NCI-H226 (cell line): ENCODE results near the gene AURKAIP1.

Experiments
- DNase-seq: peaks from one replicate; pipeline ENCODE4 v3.0.0-alpha.2; 2015

AURKAIP1 gene

GRCh38 chr1:1331068-1331965 is 43.7 kb downstream of the AURKAIP1 start, which contains the start of gene TAS1R3:
Gene TAS1R3 (plus strand): TSS chr1:1331280. CDS start chr1:1331346, 66 bp downstream.
- DNase-seq = no peak

- DNase-seq = peak; percentile 8
Observed at GRCh38 chr1:1330366-1331067, 44.5 kb downstream of the AURKAIP1 start.

- DNase-seq = no peak
Observed at GRCh38 chr1:1329304-1330210, 45.5 kb downstream of the AURKAIP1 start.

GRCh38 chr1:1328254-1328653 is 46.8 kb downstream of the AURKAIP1 start:
- DNase-seq = no peak

- DNase-seq = no peak
Observed at GRCh38 chr1:1327291-1327690, 47.7 kb downstream of the AURKAIP1 start.

- no peak for DNase-seq
Observed at GRCh38 chr1:1326075-1326605, 48.9 kb downstream of the AURKAIP1 start.

GRCh38 chr1:1325288-1326074 is 49.5 kb downstream of the AURKAIP1 start:
- no peak for DNase-seq

- DNase-seq = peak; percentile 83
Observed at GRCh38 chr1:1324524-1325287, 50.3 kb downstream of the AURKAIP1 start, which contains the start of the genes CPTP and INTS11. Gene CPTP (plus strand): TSS chr1:1324802. CDS start chr1:1326911, 2,109 bp downstream. Gene INTS11 (minus strand): TSS chr1:1324660. CDS start chr1:1324608, 52 bp downstream.

GRCh38 chr1:1324084-1324523 is 50.9 kb downstream of the AURKAIP1 start:
- DNase-seq = no peak
